Endodermal cell (in vitro differentiated cells): ENCODE results near the gene ARHGAP21. TPM values are rescaled to one million over a fixed set of nuclear protein-coding genes. Genes with fewer than 3 reads are reported as not detected.

Source experiments
- DNase-seq: peaks from one replicate; pipeline ENCODE4 v3.0.0-alpha.2; 2017
- H3K27ac ChIP-seq: 2 replicates; pipeline ENCODE4 v1.5.1; 2013; ENCODE audit warnings: mild to moderate bottlenecking, low read depth, low read length, moderate library complexity
- H3K27me3 ChIP-seq: 2 replicates; pipeline ENCODE4 v1.6.1; 2013; ENCODE audit warnings: mild to moderate bottlenecking, low read length, moderate library complexity; ENCODE audit not compliant: insufficient read depth, control insufficient read depth, poor library complexity, severe bottlenecking
- H3K36me3 ChIP-seq: 2 replicates; pipeline ENCODE4 v1.7.0; 2013; ENCODE audit warnings: mild to moderate bottlenecking, low read length, moderate library complexity; ENCODE audit not compliant: control insufficient read depth, insufficient read depth
- H3K4me1 ChIP-seq: one replicate; pipeline ENCODE4 v1.7.0; 2013; ENCODE audit warnings: low read length; ENCODE audit not compliant: control insufficient read depth, insufficient read depth
- H3K4me3 ChIP-seq: 2 replicates; pipeline ENCODE4 v1.5.1; 2013; ENCODE audit warnings: mild to moderate bottlenecking, low read length, moderate library complexity
- H3K9ac ChIP-seq: 2 replicates; pipeline ENCODE4 v1.6.1; 2013; ENCODE audit warnings: mild to moderate bottlenecking, low read length, moderate library complexity; ENCODE audit not compliant: poor library complexity, severe bottlenecking; ENCODE audit errors: extremely low read depth
- H3K9me3 ChIP-seq: 2 replicates; pipeline ENCODE4 v1.6.1; 2013; ENCODE audit warnings: mild to moderate bottlenecking, low read length, moderate library complexity; ENCODE audit not compliant: control insufficient read depth
- H3K27ac Mint-ChIP-seq: 2 replicates; pipeline ENCODE4 v1.8.0; 2020; ENCODE audit warnings: mixed read lengths
- H3K27me3 Mint-ChIP-seq: 2 replicates; pipeline ENCODE4 v1.8.0; 2021; ENCODE audit warnings: mild to moderate bottlenecking, mixed read lengths; ENCODE audit not compliant: insufficient read depth
- H3K36me3 Mint-ChIP-seq: 2 replicates; pipeline ENCODE4 v1.8.0; 2020; ENCODE audit warnings: low read depth, mixed read lengths
- H3K4me1 Mint-ChIP-seq: 2 replicates; pipeline ENCODE4 v1.8.0; 2020; ENCODE audit warnings: mixed read lengths
- H3K4me3 Mint-ChIP-seq: 2 replicates; pipeline ENCODE4 v1.8.0; 2020; ENCODE audit warnings: mild to moderate bottlenecking, moderate library complexity, mixed read lengths
- H3K9me3 Mint-ChIP-seq: 2 replicates; pipeline ENCODE4 v1.8.0; 2020; ENCODE audit warnings: mild to moderate bottlenecking, mixed read lengths
- CTCF ChIP-seq: fragments of 200-600 bp; sonication (generic); conservative IDR thresholded peaks from 2 replicates; pipeline ENCODE4 v1.5.0; 2021; ENCODE audit warnings: antibody characterized with exemption, mild to moderate bottlenecking
- WGBS, 2 experiments: methylation state at CpG; one replicate each; pipeline versions ENCODE4 v1.1.5 to v1.1.7; 2013; ENCODE audit warnings: missing lambda C conversion rate in 2 of 2, mixed read lengths in 1 of 2; ENCODE audit not compliant: insufficient coverage in 1 of 2, insufficient read length in 1 of 2; 5-methylcytosine and 5-hydroxymethylcytosine counted together
- total RNA-seq, 2 donors: library from RNA; stranded (reverse); fragmentation: NEBNext Ultra II Directional in 1 of 2; extraction: Animal tissue kit (Norgen Biotek cat#: 25700) in 1 of 2; gene quantifications; 2 replicates in 1 of 2; 3 replicates in 1 of 2; pipeline ENCODE4 v1.2.1, GENCODE V29; 2021

Gene ARHGAP21
- total RNA-seq, 2 donors from 2014 or later: 51.6 to 69.7 TPM

GRCh38 chr10:24724381-24725228 lies 918 bp upstream of the ARHGAP21 start:
- H3K27ac Mint-ChIP-seq: peak overlapping the region; percentile 92
- WGBS, 2 experiments: 0 to 1% methylated on average over 9 to 51 of the region's 52 CpGs
- Histone ChIP-seq H3K27me3 (no peaks in the 10 kb centered on the region), H3K27ac (peak overlapping the region; percentile 94), H3K9me3 (no peaks in the 10 kb centered on the region), H3K4me1 (peaks cover 11% of the 10 kb centered on the region), H3K4me3 (peak overlapping the region; percentile 83), H3K36me3 (no peaks in the 10 kb centered on the region), H3K9ac (peak overlapping the region; percentile 51)
- H3K27me3 Mint-ChIP-seq: peaks cover 2% of the 10 kb centered on the region
- no peaks in the 10 kb centered on the region for H3K9me3 Mint-ChIP-seq
- DNase-seq: peak; percentile 99
- no peaks in the 10 kb centered on the region for H3K36me3 Mint-ChIP-seq
- peaks cover 28% of the 10 kb centered on the region for H3K4me1 Mint-ChIP-seq
- no peak for TF ChIP-seq CTCF
- H3K4me3 Mint-ChIP-seq: peak overlapping the region; percentile 80

GRCh38 chr10:24723386-24723787 lies 300 bp downstream of the ARHGAP21 start:
- peaks cover 2% of the 10 kb centered on the region for H3K27me3 Mint-ChIP-seq
- no peaks in the 10 kb centered on the region for H3K9me3 Mint-ChIP-seq
- H3K27me3 ChIP-seq: no peaks in the 10 kb centered on the region
- peaks cover 33% of the 10 kb centered on the region for H3K4me1 Mint-ChIP-seq
- no peak overlapping the region for H3K27ac Mint-ChIP-seq
- no peak overlapping the region for H3K4me3 ChIP-seq
- peak overlapping the region; percentile 49 for H3K27ac ChIP-seq
- H3K4me3 Mint-ChIP-seq: peak overlapping the region; percentile 80
- no peak overlapping the region for H3K9ac ChIP-seq
- no peaks in the 10 kb centered on the region for H3K36me3 Mint-ChIP-seq
- no peaks in the 10 kb centered on the region for H3K9me3 ChIP-seq
- H3K4me1 ChIP-seq: peaks cover 8% of the 10 kb centered on the region
- no peaks in the 10 kb centered on the region for H3K36me3 ChIP-seq
- no peak for DNase-seq
- no peak for TF ChIP-seq CTCF
- 0% methylated on average over 6 to 70 of the region's 70 CpGs for WGBS, 2 experiments

- H3K27me3 Mint-ChIP-seq: peaks cover 2% of the 10 kb centered on the region
- Histone ChIP-seq H3K27ac (peak overlapping the region; percentile 91), H3K4me1 (peaks cover 4% of the 10 kb centered on the region), H3K4me3 (peak overlapping the region; percentile 85), H3K9ac (peak overlapping the region; percentile 65), H3K9me3 (no peaks in the 10 kb centered on the region), H3K27me3 (no peaks in the 10 kb centered on the region), H3K36me3 (peaks cover 4% of the 10 kb centered on the region)
- H3K4me1 Mint-ChIP-seq: peaks cover 28% of the 10 kb centered on the region
- H3K36me3 Mint-ChIP-seq: no peaks in the 10 kb centered on the region
- peak; percentile 39 for TF ChIP-seq CTCF
- no peaks in the 10 kb centered on the region for H3K9me3 Mint-ChIP-seq
- H3K27ac Mint-ChIP-seq: peak overlapping the region; percentile 66
- peak; percentile 82 for DNase-seq
- WGBS, 2 experiments: 0% methylated on average over 11 to 84 of the region's 84 CpGs
- peak overlapping the region; percentile 80 for H3K4me3 Mint-ChIP-seq
Observed at GRCh38 chr10:24722676-24723385, 856 bp downstream of the ARHGAP21 start.
